SW480 (cell line): Measurements from ENCODE around the gene METTL26.

Experiments used
- DNase-seq: peaks from one replicate; pipeline ENCODE4 v3.0.0-alpha.2; 2016; ENCODE audit warnings: low spot score

The METTL26 gene

DNA sequence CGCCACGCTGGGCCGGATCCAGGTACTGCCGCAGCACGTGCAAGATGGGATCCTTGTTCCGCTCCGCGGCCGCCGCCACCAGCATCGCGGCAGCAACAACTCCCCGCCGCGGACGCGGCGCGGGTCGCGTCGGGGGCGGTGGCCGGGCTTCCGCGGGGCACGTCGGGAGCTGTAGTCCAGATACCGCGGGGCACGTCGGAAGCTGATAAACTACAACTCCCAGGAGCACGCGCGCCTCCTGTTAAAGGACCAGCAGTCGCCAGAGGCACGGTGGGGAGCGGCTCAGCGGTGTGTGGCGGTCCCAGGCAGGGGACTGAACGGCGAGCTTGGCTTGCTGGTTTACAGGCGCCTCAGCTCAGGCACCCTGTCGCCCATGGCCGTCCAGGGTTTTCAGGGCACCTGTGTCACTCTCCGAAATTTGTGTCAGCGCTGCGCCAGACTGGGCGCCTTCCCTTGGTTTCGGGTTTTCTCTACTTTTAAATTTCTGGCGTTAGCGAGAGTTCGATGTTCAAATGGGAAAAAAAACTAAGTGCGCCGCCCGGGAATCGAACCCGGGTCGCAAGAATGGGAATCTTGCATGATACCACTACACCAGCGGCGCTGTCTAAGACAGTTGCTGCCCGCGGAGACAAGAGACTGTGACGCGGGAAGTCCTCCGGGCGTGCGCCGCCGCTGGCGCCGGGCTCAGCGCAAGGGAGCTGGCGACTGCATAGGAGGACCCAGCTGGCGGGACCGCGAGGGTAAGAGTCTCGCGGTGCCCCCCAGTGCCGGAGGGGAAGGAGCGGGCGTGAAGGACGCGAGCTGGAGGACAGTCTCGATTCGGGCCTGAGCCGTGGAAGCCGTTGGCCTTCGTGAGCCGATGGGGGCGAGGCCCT is at the start of gene METTL26:
METTL26 (minus strand) TSS at position 100 of the 875 bp plus-strand sequence; CDS start at position 85, 15 bp downstream.
- DNase-seq, result peak; percentile 95

DNA sequence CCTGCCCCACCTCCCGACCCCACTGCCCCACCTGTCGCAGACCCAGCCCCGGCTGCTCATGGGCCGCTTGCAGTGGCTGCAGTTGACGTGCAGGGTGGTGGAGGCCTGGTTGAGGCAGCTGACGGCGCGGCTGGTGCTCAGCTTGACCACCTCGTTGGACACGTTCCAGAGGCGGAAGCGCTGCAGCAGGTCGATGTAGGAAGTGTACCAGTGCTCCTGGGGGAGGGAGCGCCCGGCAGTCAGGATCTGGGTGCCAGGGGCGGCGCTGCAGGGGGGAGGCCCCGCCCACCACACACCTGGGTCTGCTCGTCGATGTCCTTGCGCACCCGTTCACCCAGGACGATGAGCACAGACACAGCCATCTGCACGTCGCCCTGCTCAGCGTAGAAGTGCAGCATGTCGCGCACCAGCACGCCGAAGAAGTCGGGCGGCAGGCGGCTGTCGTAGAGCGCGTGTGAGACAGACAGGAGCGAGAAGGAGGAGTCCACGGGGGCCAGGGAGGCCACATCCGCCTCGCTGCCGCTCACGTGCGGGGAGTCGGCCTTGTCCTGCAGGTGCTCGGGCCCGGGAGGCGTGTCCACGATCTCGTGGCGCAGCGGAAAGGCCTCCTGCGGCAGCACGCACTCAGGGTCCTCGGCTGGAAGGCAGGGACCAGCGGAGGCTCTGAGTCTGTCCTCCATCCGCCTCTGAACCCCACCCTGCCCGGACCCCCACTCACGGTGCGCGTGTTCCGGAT is 49.0 kb upstream of the METTL26 start:
- DNase-seq, result peak; percentile 88

DNA sequence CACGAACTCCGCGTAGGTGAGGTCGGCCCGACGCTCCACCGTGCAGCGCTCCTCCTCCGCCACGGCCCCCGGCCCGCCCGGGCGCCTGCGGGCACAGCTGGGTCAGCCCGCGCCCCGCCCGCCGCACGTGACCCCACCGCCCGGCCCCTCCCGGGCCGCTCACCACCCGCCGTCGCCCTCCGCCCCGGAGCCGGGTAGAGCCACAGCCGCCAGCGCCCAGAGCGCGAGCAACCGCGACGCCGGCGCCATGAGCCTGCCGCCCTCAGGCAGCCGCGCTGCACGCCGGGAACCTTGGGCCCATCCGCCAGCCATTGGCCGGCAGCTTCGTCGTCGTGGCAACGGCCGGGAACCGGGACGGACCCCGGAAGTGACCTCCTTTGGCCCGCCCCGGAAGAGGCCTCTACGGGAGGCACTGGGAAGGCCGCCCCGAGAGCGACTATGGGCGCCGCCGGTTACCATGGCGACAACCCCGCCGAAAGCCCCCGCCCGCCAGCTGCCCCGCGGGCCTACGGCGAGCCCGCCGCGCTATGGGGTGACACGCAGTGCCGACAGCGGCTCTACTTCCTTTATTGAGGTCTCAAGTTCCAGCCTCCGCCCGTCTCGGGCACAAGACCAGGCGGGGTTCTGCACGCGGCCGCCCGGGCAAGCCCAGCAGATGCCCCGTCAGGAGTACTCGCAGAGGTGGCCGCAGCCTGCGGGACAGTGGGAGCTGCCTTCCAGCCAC is 48.1 kb upstream of the METTL26 start, which contains the start of gene JMJD8:
JMJD8 (minus strand) TSS at position 264 of the 724 bp plus-strand sequence; CDS start at position 249, 15 bp downstream.
- peak; percentile 95 for DNase-seq

DNA sequence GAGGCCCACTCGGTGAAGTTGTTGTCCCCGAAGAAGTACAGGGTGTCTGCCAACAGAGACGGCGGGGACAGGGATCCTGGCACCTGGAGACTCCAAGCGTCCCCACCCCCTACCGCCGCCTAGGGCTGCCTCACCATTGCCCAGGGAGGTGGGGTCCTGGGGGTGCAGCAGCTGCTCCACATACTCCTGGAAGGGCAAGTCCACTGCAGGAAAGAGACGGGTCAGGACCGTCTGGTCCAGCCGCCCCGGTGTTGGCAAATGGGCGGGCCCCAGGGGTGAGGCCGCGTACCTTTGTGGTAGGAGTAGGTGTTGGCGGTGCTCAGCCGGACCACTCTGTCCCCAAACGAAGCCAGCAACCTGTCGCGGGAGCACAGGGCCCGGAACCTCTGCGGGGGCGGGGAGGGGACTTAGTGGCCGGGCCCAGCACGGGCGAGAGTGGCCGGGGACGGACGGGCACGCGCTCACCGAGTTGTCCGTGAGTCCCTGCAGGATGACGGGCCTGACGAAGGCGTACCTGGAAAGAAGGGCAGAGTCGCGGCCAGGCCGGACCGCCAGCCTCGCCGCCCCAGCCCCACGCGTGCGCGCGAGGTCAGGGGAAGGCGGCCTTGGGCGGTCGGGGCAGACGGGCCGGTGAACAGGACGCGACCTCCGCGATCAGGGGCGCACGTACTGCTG is 47.4 kb upstream of the METTL26 start:
- no peak for DNase-seq

- DNase-seq, result no peak
These were observed 46.6 kb upstream of the METTL26 start for GRCh38 chr16:682493-683395.

DNA sequence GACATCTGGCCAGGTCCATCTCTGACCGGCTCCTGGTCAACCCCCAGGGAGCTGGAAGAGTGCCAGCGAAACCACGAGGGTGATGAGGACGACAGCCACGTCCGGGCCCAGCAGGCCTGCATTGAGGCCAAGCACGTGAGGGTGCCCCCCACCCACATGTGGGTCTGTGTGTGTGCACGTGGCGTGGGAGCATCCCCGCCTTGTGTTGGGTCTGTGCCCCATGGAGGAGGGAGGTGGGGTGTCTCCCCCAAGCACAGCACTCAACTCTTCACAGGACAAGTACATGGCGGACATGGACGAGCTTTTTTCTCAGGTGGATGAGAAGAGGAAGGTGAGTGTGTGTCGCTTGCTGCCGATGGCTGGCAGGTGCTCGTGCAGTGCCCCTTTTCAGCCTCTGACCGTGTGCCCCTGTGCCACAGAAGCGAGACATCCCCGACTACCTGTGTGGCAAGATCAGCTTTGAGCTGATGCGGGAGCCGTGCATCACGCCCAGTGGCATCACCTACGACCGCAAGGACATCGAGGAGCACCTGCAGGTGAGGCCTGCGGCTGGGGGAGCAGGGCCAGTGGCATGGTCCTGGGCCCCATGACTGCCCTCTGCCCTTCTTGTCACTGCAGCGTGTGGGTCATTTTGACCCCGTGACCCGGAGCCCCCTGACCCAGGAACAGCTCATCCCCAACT is 45.8 kb upstream of the METTL26 start:
- DNase-seq, result no peak

DNA sequence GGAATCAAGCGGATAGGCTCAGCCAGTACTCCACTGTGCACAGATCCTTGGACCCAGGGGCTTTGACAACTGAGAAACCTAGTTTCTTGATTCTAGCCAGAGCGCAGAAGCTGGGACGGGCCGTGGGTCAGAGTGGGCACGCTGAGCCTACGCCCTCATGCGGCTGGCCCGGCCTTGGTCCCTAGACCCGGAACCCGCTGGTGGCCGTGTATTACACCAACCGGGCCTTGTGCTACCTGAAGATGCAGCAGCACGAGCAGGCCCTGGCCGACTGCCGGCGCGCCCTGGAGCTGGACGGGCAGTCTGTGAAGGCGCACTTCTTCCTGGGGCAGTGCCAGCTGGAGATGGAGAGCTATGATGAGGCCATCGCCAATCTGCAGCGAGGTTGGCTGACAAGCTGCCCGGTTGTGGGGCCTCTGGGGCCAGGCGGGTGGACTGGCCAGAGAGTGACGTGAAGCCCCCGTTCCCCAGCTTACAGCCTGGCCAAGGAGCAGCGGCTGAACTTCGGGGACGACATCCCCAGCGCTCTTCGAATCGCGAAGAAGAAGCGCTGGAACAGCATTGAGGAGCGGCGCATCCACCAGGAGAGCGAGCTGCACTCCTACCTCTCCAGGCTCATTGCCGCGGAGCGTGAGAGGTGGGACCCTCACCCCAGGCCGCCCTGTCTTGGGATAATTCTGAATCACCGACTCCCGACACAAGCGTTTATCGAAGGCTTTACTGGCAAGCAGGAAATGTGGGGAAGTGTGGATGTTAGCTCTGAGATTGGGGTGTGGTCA is 45.1 kb upstream of the METTL26 start:
- DNase-seq, result peak; percentile 54

GRCh38 chr16:680625-680945 is 44.5 kb upstream of the METTL26 start:
- no peak for DNase-seq

DNA sequence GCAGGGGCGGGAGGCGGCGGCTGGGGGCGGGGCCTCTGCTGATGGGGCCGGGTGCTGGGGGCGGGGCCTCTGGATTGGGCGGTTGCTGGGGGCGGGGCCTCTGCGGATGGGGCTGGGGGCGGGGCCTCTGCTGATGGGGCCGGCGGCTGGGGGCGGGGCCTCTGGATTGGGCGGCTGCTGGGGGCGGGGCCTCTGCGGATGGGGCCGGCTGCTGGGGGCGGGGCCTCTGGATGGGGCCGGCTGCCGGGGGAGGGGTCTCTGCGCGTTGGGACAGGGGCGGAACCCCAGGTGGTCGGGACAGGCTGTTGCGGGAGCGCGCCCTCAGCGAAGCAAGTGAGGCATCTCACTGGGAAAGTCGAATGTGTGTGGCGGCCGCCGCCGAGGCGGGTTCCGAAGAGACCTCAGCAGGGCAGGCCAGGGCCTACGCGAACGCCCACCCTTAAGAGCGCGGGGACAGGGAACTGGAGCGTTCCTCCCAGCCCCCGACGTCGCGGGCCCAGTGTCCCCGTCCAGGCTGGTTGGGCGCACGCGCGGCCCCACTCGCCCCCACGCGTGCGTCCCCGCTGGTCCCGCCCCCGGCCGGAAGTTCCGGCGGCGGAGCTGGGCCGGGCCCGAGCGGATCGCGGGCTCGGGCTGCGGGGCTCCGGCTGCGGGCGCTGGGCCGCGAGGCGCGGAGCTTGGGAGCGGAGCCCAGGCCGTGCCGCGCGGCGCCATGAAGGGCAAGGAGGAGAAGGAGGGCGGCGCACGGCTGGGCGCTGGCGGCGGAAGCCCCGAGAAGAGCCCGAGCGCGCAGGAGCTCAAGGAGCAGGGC is 43.9 kb upstream of the METTL26 start, which contains the start of gene STUB1:
STUB1 (plus strand) TSS at position 597 of the 811 bp plus-strand sequence; CDS start at position 713, 116 bp downstream.
- peak; percentile 82 for DNase-seq

- peak; percentile 86 for DNase-seq
These were observed 43.0 kb upstream of the METTL26 start for GRCh38 chr16:678858-679813.

GRCh38 chr16:678209-678857 is 42.2 kb upstream of the METTL26 start:
- DNase-seq, result no peak

GRCh38 chr16:677316-678190 is 41.4 kb upstream of the METTL26 start:
- no peak for DNase-seq

DNA sequence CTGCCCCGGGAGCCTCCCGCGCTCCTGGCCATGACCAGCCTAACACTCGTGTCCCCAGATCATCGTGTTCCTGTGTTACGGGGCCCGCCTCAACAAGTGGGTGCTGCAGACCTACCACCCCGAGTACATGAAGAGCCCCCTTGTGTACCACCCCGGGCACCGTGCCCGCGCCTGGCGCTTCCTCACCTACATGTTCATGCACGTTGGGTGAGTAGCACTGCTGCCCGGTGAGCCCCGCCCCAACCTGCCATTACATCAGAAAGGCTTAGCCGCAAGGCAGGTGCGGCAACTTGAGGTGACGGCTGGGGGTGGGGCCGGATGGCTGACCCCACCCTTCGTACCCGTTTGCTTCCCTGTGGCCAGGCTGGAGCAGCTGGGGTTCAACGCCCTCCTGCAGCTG is 40.8 kb upstream of the METTL26 start:
- DNase-seq, result peak; percentile 91

DNA sequence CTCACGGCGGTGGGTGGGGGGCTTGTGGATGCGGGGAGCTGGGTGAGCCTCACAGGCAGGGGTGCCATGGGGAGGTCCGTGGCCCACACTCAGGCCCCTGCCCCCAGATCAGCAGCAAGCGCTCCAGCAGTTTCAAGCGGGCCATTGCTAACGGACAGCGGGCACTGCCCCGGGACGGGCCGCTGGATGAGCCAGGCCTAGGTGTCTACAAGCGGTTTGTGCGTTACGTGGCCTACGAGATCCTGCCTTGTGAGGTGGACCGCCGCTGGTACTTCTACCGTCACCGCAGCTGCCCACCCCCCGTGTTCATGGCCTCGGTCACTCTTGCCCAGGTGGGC is 40.4 kb upstream of the METTL26 start:
- no peak for DNase-seq

GRCh38 chr16:675884-676564 is 39.9 kb upstream of the METTL26 start:
- no peak for DNase-seq
